Measurements from ENCODE around the gene SYNDIG1.

GRCh38 chr20:24449026-24449720, 20.3 kb upstream of the SYNDIG1 start:
- TF ChIP-seq CTCF (IDR thresholded peaks at IDR 0.05) (no peak), POLR2A (IDR thresholded peaks at IDR 0.05) (no peak)
